K562 (cell line): ENCODE measurements around the gene ATP6V0A1. TPM values are rescaled to one million over a fixed set of nuclear protein-coding genes. Genes with fewer than 3 reads are reported as not detected.
A peak's percentile ranks its signal among the peaks of the same experiment; 100 is the strongest.

Experiments
- CXXC5 ChIP-seq: fragments of 250-450 bp; sonication (Bioruptor Pico); IDR thresholded peaks from 2 replicates; pipeline ENCODE4 v1.8.0; 2022; ENCODE audit warnings: inconsistent platforms, mild to moderate bottlenecking, moderate library complexity
- E2F4 ChIP-seq: sonication (generic); formaldehyde crosslinking; IDR thresholded peaks from 2 replicates; pipeline ENCODE4 v1.8.0; 2022; ENCODE audit warnings: mild to moderate bottlenecking, low read depth, missing genetic modification reagents
- ETS2 ChIP-seq: IDR thresholded peaks from 2 replicates; pipeline ENCODE4 v1.6.1; 2016; ENCODE audit warnings: borderline replicate concordance, missing genetic modification characterization, mild to moderate bottlenecking, moderate library complexity, missing compliant biosample characterization; ENCODE audit not compliant: poor library complexity, severe bottlenecking
- EWSR1 ChIP-seq: fragments of 450-650 bp; IDR thresholded peaks from 2 replicates; pipeline ENCODE4 v1.6.1; 2018; ENCODE audit warnings: borderline replicate concordance, mild to moderate bottlenecking, low read depth, moderate library complexity; ENCODE audit not compliant: partially characterized antibody
- FIP1L1 ChIP-seq: fragments of 200-400 bp; formaldehyde crosslinking; IDR thresholded peaks from 2 replicates; pipeline ENCODE4 v1.6.1; 2018; ENCODE audit warnings: mild to moderate bottlenecking, low read depth, low read length; ENCODE audit not compliant: poor library complexity, severe bottlenecking
- FOXP1 ChIP-seq: sonication (generic); formaldehyde crosslinking; IDR thresholded peaks from 2 replicates; pipeline ENCODE4 v1.8.0; 2022; ENCODE audit warnings: mild to moderate bottlenecking, missing genetic modification reagents
- NR2C2 ChIP-seq, 2 experiments: fragments of 200-800 bp in 1 of 2; sonication (Bioruptor generic) in 1 of 2; sonication (generic) in 1 of 2; formaldehyde crosslinking in 1 of 2; IDR thresholded peaks; 2 replicates each; pipeline versions ENCODE4 v1.6.1 to v1.8.0; 2016 to 2022; ENCODE audit warnings: mild to moderate bottlenecking in 1 of 2, missing compliant biosample characterization in 1 of 2, missing genetic modification characterization in 1 of 2, missing genetic modification reagents in 1 of 2
- POLR2G ChIP-seq: fragments of 200-400 bp; formaldehyde crosslinking; IDR thresholded peaks from 2 replicates; pipeline ENCODE4 v1.6.1; 2017; ENCODE audit warnings: low read depth, mild to moderate bottlenecking, antibody characterized with exemption, low read length, moderate library complexity
- RBFOX2 ChIP-seq: fragments of 200-400 bp; formaldehyde crosslinking; IDR thresholded peaks from 2 replicates; pipeline ENCODE4 v1.6.1; 2017; ENCODE audit warnings: low read depth, mild to moderate bottlenecking, low read length, moderate library complexity
- RNF219 ChIP-seq: fragments of 250-450 bp; sonication (Bioruptor Pico); IDR thresholded peaks from 2 replicates; pipeline ENCODE4 v1.5.0; 2022; ENCODE audit warnings: mild to moderate bottlenecking
- RUNX1 ChIP-seq: sonication (generic); IDR thresholded peaks from 2 replicates; pipeline ENCODE4 v1.6.1; 2016; ENCODE audit warnings: antibody characterized with exemption, low read depth
- TEAD4 ChIP-seq, 2 experiments: sonication (generic) in 1 of 2; formaldehyde crosslinking in 1 of 2; IDR thresholded peaks; 2 replicates each; pipeline versions ENCODE4 v1.6.1 to v1.8.0; 2012 to 2022; ENCODE audit warnings: borderline replicate concordance in 1 of 2, inconsistent platforms in 1 of 2, low read length in 1 of 2, mild to moderate bottlenecking in 1 of 2, missing genetic modification reagents in 1 of 2
- ZNF311 ChIP-seq: fragments of 250-450 bp; sonication (Bioruptor Pico); IDR thresholded peaks from 2 replicates; pipeline ENCODE4 v1.4.0; 2020; ENCODE audit warnings: mild to moderate bottlenecking, moderate library complexity
- polyA plus RNA-seq, 8 experiments: library from polyadenylated mRNA; depleted of rRNA in 4 of 8; stranded (reverse) in 5 of 8; unstranded in 3 of 8; fragments of >200 nt; fragmentation: Nextera tagmentation in 2 of 8; fragmentation: Illumina TruSeq in 1 of 8; extraction: Ambion mirVana in 2 of 8; extraction: Trizol in 1 of 8; gene quantifications; 2 replicates each; pipeline versions ENCODE4 v1.2.1 to v1.2.3, GENCODE V29; 2011 to 2014; ENCODE audit warnings: inconsistent platforms in 1 of 8, missing spikeins in 1 of 8
- total RNA-seq, 7 experiments: library from RNA; depleted of rRNA in 6 of 7; stranded (reverse); fragments of >200 nt in 6 of 7; fragmentation: Illumina TruSeq in 2 of 7; extraction: Trizol in 2 of 7; gene quantifications; 2 replicates each; pipeline versions ENCODE4 v1.2.1 to v1.2.3, GENCODE V29; 2011 to 2021; ENCODE audit warnings: low replicate concordance in 1 of 7
- TF ChIP-seq, protein P1 (sequence below): fragments of 450-650 bp; IDR thresholded peaks from 2 replicates; pipeline ENCODE4 v1.6.1; 2018; ENCODE audit not compliant: partially characterized antibody

Gene ATP6V0A1
- total and polyA plus RNA-seq, 9 of the 15 experiments (the other 6 are each of a cell fraction or from before 2014, with no cell fraction given), result 11.8 to 158 (median 75.5) TPM

DNA sequence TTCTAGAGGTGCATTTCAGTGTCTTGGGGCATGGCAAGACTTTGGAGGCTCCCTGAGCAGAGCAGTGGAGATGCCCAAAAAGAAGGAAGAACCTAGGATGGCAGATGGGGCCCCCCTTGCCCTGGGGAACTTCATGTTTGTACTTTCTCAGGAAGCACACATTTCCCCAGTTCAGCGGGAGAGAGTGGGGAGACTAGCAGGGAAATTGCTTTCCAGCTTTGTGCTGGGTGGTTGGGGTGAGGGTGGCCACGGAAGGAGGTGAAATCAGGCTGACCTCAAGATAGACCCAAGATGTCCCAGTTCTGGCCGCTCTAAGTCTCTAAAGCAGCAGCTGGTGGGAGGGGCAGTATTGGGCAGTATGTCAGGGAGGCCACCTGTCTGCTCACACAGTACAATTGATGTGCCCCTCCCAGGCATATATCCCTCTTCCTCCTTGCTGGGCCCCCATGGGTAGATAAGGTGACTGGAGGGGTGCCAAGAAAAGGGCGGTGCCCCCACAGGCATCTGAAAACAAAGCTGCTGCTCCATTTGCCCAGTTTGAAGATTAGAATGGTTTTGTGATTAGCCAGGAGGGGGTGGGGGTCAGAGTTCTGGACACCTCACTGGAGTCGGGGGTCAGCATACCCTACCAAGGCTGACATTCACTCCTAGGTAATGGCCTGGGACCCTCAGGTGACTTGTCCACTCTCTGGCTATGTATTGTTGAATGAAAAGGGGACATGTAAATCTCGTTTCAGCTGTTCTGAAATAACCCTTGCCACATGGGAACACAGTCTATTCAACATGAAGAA lies 60.3 kb downstream of the ATP6V0A1 start (continued):
- TF ChIP-seq RUNX1, result no peak
- TF ChIP-seq RBFOX2, result no peak
- TF ChIP-seq ETS2 (tag), result no peak
- TF ChIP-seq FOXP1 (CRISPR knock-in tag), result no peak
- TF ChIP-seq CXXC5 (CRISPR knock-in tag), result no peak
- TF ChIP-seq E2F4 (CRISPR knock-in tag), result no peak
- peak; percentile 72 for TF ChIP-seq TEAD4 (IDR thresholded peaks at IDR 0.05; ENCODE audit: low read length)
- no peak for TF ChIP-seq TEAD4 (CRISPR knock-in tag; IDR thresholded peaks at IDR 0.05; ENCODE audit: borderline replicate concordance)
- no peak for TF ChIP-seq FIP1L1
- no peak for TF ChIP-seq POLR2G
- TF ChIP-seq, protein P1, sequence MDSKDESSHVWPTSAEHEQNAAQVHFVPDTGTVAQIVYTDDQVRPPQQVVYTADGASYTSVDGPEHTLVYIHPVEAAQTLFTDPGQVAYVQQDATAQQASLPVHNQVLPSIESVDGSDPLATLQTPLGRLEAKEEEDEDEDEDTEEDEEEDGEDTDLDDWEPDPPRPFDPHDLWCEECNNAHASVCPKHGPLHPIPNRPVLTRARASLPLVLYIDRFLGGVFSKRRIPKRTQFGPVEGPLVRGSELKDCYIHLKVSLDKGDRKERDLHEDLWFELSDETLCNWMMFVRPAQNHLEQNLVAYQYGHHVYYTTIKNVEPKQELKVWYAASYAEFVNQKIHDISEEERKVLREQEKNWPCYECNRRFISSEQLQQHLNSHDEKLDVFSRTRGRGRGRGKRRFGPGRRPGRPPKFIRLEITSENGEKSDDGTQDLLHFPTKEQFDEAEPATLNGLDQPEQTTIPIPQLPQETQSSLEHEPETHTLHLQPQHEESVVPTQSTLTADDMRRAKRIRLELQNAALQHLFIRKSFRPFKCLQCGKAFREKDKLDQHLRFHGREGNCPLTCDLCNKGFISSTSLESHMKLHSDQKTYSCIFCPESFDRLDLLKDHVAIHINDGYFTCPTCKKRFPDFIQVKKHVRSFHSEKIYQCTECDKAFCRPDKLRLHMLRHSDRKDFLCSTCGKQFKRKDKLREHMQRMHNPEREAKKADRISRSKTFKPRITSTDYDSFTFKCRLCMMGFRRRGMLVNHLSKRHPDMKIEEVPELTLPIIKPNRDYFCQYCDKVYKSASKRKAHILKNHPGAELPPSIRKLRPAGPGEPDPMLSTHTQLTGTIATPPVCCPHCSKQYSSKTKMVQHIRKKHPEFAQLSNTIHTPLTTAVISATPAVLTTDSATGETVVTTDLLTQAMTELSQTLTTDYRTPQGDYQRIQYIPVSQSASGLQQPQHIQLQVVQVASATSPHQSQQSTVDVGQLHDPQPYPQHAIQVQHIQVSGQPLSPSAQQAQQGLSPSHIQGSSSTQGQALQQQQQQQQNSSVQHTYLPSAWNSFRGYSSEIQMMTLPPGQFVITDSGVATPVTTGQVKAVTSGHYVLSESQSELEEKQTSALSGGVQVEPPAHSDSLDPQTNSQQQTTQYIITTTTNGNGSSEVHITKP, result no peak
- TF ChIP-seq NR2C2 (CRISPR knock-in tag; IDR thresholded peaks at IDR 0.05), result no peak
- TF ChIP-seq NR2C2 (tag; IDR thresholded peaks at IDR 0.05), result peak; percentile 30; the same call in 1 of the 2 replicates
- no peak for TF ChIP-seq ZNF311
- TF ChIP-seq EWSR1, result no peak
- no peak for TF ChIP-seq RNF219 (CRISPR knock-in tag)
